CD4-positive, alpha-beta T cell treated with Interleukin-4 for 4 hours (primary cell): ENCODE measurements around the gene CAPRIN1.

Experiments used
- DNase-seq: peaks from one replicate; pipeline ENCODE4 v3.0.0-alpha.2; 2020

Gene CAPRIN1

DNA sequence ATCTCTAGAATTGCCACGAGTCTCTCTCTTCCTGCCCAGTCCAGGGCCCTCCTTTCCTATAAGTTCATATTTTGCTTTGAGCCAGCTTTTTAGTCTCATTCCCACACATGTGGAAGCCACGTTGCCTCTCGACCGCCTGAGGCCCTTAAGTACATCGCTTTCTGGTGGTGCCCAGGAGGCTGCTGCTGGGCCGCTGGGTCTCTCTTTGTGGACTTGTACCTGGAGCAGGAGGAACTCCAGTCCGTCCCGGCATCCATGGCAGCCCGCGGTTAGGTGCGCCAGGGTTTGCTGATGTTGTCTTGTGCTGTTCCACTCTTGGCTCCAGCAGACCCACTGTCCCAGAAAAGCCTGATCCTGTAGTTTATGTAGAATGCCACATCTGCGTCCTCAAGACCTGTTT lies 94.9 kb downstream of the CAPRIN1 start:
- DNase-seq = no peak

DNA sequence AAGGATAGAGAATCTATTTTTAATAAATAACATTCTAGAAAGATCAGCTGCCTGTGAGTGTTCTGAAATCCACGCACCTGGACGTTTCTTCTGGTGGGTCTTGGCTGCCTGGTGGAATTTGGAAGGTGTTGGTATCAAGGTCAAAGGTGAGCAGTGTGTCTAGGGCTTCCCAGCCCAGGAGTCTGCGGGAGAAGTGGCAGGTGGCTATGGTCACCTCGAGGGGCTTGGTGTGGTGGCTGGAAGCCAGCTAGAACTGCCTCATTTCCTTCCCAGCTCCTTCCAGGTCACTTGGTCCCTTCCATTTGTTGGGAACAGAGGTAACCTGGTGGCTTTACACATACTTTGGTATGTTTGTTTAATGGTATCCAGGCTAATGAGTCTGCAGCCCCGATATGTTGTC lies 95.3 kb downstream of the CAPRIN1 start:
- no peak for DNase-seq

DNA sequence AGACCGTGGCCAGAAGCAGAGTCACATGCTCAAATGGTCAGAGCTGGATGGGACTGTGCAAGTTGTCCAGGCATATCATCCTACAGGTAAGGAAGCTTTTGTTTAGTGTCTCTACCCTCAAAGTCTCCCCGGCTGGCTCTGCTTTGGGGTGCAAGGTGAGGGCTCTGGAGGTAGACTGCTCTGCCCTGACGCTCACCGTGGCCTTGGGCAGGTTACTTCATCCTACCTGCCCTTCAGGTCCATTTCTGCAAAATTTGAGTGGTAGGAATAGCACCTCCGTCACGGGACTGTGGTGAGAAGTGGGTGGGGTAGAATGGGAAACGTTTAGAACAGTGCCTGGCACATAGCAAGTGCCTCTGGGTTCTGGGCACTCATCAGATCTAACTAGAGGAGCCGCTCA lies 96.0 kb downstream of the CAPRIN1 start:
- DNase-seq = no peak

DNA sequence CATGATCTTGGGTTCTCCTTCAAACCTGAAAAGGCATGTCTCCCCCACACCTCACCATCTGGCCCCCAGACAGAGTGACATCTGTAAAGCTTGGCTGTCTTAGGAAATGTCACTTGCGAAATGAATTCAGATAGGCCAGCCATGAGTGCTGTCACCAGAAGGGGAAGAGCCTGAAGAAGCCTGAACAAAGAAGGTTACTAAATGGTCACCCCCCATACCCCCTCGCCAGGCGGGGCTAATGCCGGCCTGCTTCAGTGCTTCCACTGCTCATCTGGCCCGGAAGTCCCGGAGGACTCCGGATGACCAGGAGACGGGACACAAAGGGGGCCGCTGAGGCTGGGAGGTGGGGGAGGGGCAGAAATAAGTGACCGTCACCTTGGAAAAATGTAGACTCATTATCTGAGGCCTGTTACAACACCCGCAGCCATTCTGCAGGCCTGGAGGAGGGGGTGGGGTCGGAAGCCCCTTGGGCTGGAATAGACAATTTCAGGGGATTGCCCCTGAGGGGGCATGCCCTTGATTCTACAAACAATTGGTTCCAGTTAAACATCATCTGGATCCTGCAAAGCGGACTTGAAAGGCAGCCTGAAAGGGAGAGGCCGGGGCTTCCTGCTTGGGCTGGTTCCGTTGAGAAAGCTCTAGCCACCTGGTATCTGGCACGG lies 97.1 kb downstream of the CAPRIN1 start:
- no peak for DNase-seq

DNA sequence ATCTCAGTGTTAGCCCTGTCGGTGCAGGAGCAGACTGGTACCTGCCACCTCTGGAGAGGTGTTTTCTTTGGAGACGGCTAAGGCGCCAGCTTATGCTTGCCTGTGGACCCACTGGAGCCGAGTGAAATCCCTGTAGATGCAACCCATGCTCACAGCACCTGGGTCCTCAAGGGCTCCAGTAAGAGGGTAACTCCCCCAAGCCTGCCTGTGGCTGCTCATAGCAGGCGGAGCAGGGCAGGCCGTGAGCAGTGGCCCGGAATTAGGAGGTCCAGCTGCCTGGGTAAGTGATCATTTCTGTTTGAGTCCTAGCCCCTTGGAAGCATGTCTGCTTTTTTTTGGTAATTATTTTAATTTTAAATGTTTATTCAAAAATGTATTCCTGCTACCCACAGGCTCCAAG lies 97.7 kb downstream of the CAPRIN1 start:
- DNase-seq = no peak

DNA sequence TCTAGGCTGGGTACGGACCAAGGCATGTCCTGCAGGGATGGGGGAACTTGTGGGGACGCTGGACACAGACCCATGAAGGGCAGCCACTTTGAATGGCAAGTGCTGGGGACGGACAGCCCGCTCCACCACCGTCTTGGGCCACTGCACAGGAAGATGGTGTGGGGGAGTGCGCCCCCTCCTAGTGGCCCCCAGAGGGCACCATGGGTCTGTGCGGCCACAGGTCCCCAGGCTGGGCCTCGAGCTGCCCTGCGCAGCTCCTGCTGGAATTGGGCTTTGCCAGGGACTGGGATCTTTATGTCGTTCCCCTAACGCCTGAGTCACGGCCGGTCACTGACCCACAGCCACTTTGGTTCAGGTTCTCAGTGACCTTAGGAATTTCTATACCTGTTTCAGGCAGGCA lies 98.3 kb downstream of the CAPRIN1 start:
- DNase-seq = no peak

DNA sequence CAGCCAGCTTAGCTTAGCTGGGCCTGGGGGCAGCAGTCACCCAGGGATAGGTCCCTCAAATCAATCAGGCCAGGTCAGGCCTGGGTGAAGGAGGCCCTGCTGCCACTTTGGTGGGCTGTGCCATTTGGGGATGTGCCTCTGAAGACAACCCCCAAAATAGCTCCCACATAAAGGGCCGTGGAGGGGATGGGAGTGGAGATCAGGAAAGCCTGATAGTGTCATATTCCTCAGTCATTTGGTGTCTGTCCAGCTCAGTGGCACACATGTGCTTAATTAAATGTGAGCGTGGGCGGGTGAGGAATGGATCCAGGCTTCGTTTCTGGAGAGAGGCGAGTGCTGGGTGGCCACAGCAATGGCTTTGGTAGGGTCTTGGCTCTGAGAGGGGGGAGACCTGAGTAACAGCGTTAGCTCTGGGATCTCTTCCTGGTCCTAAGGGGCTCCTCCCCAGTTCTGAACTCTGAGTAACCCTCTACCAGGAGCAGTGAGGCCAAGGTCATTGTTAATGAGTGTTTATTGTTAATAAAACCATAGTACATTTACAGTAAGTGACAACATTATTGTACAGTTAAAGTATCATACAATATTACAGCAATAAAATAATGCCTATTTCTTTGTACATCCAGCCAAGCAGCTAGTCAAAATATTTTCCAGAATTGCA lies 99.1 kb downstream of the CAPRIN1 start:
- no peak for DNase-seq
